B cell (primary cell): ENCODE measurements around the gene DLG2. TPM values are rescaled to one million over a fixed set of nuclear protein-coding genes. Genes with fewer than 3 reads are reported as not detected.

Experiments used
- ATAC-seq: fragments of 200-7000 bp; cut with Tn5 transposase; one replicate; pipeline ENCODE4 v1.10.0; 2021; ENCODE audit warnings: low read depth, mild to moderate bottlenecking, moderate number of reproducible peaks, moderate library complexity
- CTCF ChIA-PET: fragments of 350-600 bp; sonication (Branson Sonifier 250); formaldehyde crosslinking; loops from one replicate; lab custom pipeline; 2021; ENCODE audit warnings: antibody characterized with exemption, inconsistent platforms; lab: Charles Lee
- POLR2A ChIA-PET: fragments of 350-600 bp; sonication (Branson Sonifier 250); formaldehyde crosslinking; loops from one replicate; lab custom pipeline; 2021; ENCODE audit warnings: antibody characterized with exemption; lab: Charles Lee
- DNase-seq: peaks from one replicate; pipeline ENCODE4 v3.0.0; 2013
- H2AFZ ChIP-seq: 2 replicates; pipeline ENCODE4 v1.6.1; 2012; ENCODE audit warnings: mild to moderate bottlenecking, low read depth, low read length; ENCODE audit not compliant: insufficient read depth, poor library complexity, severe bottlenecking
- H3K27ac ChIP-seq, 2 donors: 1 replicate in 1 of 2; 2 replicates in 1 of 2; pipeline ENCODE4 v1.5.1; 2012 to 2013; ENCODE audit warnings: low read length in 2 of 2, mild to moderate bottlenecking in 2 of 2, moderate library complexity in 1 of 2
- H3K27me3 ChIP-seq, 4 experiments: fragments of 200-600 bp in 1 of 4; sonication (generic) in 1 of 4; replicated peaks in 1 of 4; 1 replicate in 2 of 4; 2 replicates in 2 of 4; pipeline versions ENCODE4 v1.6.1 to v1.7.0; 2013 to 2016; ENCODE audit warnings: low read length in 3 of 4, mild to moderate bottlenecking in 2 of 4, mixed read lengths in 1 of 4, moderate library complexity in 1 of 4; ENCODE audit not compliant: insufficient read depth in 4 of 4, control insufficient read depth in 3 of 4; ENCODE audit errors: control extremely low read depth in 1 of 4
- H3K36me3 ChIP-seq, 2 experiments: replicated peaks in 1 of 2; 1 replicate in 1 of 2; 2 replicates in 1 of 2; pipeline versions ENCODE4 v1.6.1 to v1.7.1; 2013; ENCODE audit warnings: low read length in 1 of 2; ENCODE audit not compliant: insufficient read depth in 2 of 2, control insufficient read depth in 1 of 2; ENCODE audit errors: control extremely low read depth in 1 of 2, extremely low read depth in 1 of 2
- H3K4me1 ChIP-seq, 2 donors: fragments of 200-600 bp in 1 of 2; sonication (generic) in 1 of 2; 1 replicate in 1 of 2; 2 replicates in 1 of 2; pipeline versions ENCODE4 v1.5.1 to v1.6.1; 2013 to 2017; ENCODE audit warnings: low read length in 2 of 2; ENCODE audit not compliant: control insufficient read depth in 2 of 2, insufficient read depth in 2 of 2
- H3K4me2 ChIP-seq: replicated peaks from 2 replicates; pipeline ENCODE3; 2012; ENCODE audit warnings: mild to moderate bottlenecking, low read depth, low read length; ENCODE audit not compliant: poor library complexity, severe bottlenecking
- H3K4me3 ChIP-seq, 5 experiments: fragments of 200-600 bp in 1 of 5; sonication (generic) in 1 of 5; 1 replicate in 3 of 5; 2 replicates in 2 of 5; pipeline versions ENCODE4 v1.5.1 to v1.7.0; 2011 to 2016; ENCODE audit warnings: low read length in 4 of 5, mild to moderate bottlenecking in 4 of 5, low read depth in 2 of 5, control low read depth in 1 of 5, moderate library complexity in 1 of 5; ENCODE audit not compliant: insufficient read depth in 1 of 5; ENCODE audit errors: control extremely low read depth in 1 of 5, extremely low read depth in 1 of 5
- H3K79me2 ChIP-seq: fragments of 200-600 bp; sonication (generic); one replicate; pipeline ENCODE4 v1.6.0; 2016; ENCODE audit warnings: low read length; ENCODE audit not compliant: control insufficient read depth, insufficient read depth
- H3K9ac ChIP-seq: fragments of 200-600 bp; sonication (generic); 2 replicates; pipeline ENCODE4 v1.6.1; 2017; ENCODE audit warnings: mild to moderate bottlenecking, low read length, moderate library complexity
- H3K9me3 ChIP-seq, 3 donors: one replicate each; pipeline versions ENCODE4 v1.6.1 to v1.7.1; 2013; ENCODE audit warnings: low read length in 2 of 3; ENCODE audit not compliant: control insufficient read depth in 2 of 3, insufficient read depth in 1 of 3; ENCODE audit errors: control extremely low read depth in 1 of 3
- H4K20me1 ChIP-seq: 2 replicates; pipeline ENCODE4 v1.6.0; 2012; ENCODE audit warnings: mild to moderate bottlenecking, low read length; ENCODE audit not compliant: insufficient read depth, control insufficient read depth, poor library complexity, severe bottlenecking
- H3K27ac Mint-ChIP-seq: one replicate; pipeline ENCODE4 v1.8.0; 2021; ENCODE audit warnings: mixed read lengths
- H3K27me3 Mint-ChIP-seq: one replicate; pipeline ENCODE4 v1.8.0; 2021; ENCODE audit warnings: mixed read lengths
- H3K4me1 Mint-ChIP-seq: one replicate; pipeline ENCODE4 v1.8.0; 2021; ENCODE audit warnings: mixed read lengths
- H3K4me3 Mint-ChIP-seq: one replicate; pipeline ENCODE4 v1.8.0; 2021; ENCODE audit warnings: mixed read lengths
- H3K9me3 Mint-ChIP-seq: one replicate; pipeline ENCODE4 v1.8.0; 2022; ENCODE audit warnings: mixed read lengths; ENCODE audit not compliant: insufficient read depth
- EZH2 ChIP-seq: IDR thresholded peaks from 2 replicates; pipeline ENCODE4 v1.6.1; 2012; ENCODE audit warnings: borderline replicate concordance, low read depth, mild to moderate bottlenecking, moderate library complexity, low read length; ENCODE audit not compliant: insufficient read depth, poor library complexity, severe bottlenecking
- WGBS: methylation state at CpG from one replicate; pipeline ENCODE4 v1.1.5; 2013; ENCODE audit warnings: missing lambda C conversion rate; ENCODE audit not compliant: insufficient coverage; 5-methylcytosine and 5-hydroxymethylcytosine counted together
- intact Hi-C: fragments of 100-400 bp; cut with micrococcal nuclease; formaldehyde crosslinking; loops from one replicate; pipeline ENCODE4 v1.10.0; 2022
- polyA plus RNA-seq: library from polyadenylated mRNA; depleted of rRNA; stranded (reverse); fragments of >200 nt; gene quantifications from 2 replicates; pipeline ENCODE4 v1.2.3, GENCODE V29; 2012
- total RNA-seq, 2 donors: library from RNA; stranded (reverse); fragments of 120-200 nt in 1 of 2; gene quantifications; 1 replicate in 1 of 2; 2 replicates in 1 of 2; pipeline versions ENCODE4 v1.2.3 to v1.2.4, GENCODE V29; 2013 to 2022
- TF ChIP-seq, protein P1 (sequence below): fragments of 200-600 bp; IDR thresholded peaks from one replicate; pipeline ENCODE4 v1.8.0; 2022; ENCODE audit warnings: antibody characterized with exemption, mild to moderate bottlenecking

Gene DLG2
- total and polyA plus RNA-seq, 2 donors (not counting 1 experiment from before 2014, with no cell fraction given), result 0.54 to 5.4 TPM

DNA sequence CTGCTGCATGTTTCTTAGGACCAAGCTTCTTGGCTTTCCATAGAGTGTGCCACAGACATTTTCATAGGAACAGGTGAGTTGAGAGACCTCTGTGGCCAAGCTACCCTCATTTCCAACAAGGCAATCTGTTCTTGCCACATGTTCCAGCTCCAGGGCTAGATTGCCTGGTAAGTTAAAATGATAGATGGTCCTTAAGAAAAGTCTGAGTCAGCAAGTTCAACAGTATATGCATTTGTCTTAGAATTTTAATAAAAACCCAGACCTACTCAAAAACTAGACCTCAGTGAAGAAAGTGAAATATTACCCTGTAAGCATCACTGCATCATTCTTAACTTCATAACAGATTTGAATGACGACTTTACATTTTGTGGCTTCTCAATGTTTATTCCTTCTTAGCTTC lies 1123.6 kb downstream of the DLG2 start:
- H3K27ac Mint-ChIP-seq, result no peak overlapping the region
- Histone ChIP-seq H3K27me3 (no peaks in the 10 kb centered on the region), H2AFZ (no peak overlapping the region), H4K20me1 (no peaks in the 10 kb centered on the region), H3K79me2 (no peaks in the 10 kb centered on the region), H3K4me3 (no peak overlapping the region), H3K36me3 (no peaks in the 10 kb centered on the region), H3K4me2 (no peak overlapping the region), H3K4me1 (no peaks in the 10 kb centered on the region), H3K9ac (no peak overlapping the region), H3K27ac (no peak overlapping the region), H3K9me3 (no peaks in the 10 kb centered on the region)
- TF ChIP-seq EZH2, result no peak
- CTCF ChIA-PET, result no interaction called here
- no peak overlapping the region for H3K4me3 Mint-ChIP-seq
- no CpG with 5 or more reads among the region's 1 CpG for WGBS
- POLR2A ChIA-PET, result no interaction called here
- peaks cover 9% of the 10 kb centered on the region for H3K4me1 Mint-ChIP-seq
- peaks cover 4% of the 10 kb centered on the region for H3K27me3 Mint-ChIP-seq
- DNase-seq (no peak), ATAC-seq (no peak)
- no peaks in the 10 kb centered on the region for H3K9me3 Mint-ChIP-seq
- intact Hi-C loops, result no loop called here

DNA sequence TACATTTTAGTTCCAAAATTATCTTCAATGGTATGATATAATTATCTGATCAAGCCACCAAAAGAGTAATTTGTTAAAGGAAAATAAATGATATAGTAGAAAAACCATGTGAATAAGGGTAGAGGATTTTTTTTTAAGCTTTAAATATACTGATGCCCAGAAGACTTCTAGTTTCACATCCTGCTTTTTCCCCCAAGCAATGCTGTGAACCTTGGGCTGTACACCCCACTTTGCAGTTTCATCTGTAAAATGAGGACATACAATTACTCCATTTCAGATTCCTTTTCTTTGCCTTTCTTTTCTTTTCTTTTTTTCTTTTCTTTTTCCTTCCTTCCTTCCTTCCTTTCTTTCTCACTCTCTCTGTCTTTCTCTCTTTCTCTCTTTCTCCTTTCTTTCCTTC lies 1125.4 kb downstream of the DLG2 start:
- no peak for ATAC-seq
- no peaks in the 10 kb centered on the region for H3K79me2 ChIP-seq
- ChIA-PET POLR2A (no interaction called here), CTCF (no interaction called here)
- H3K9me3 ChIP-seq, result no peaks in the 10 kb centered on the region
- no peak overlapping the region for H3K9ac ChIP-seq
- intact Hi-C loops, result no loop called here
- H4K20me1 ChIP-seq, result no peaks in the 10 kb centered on the region
- Mint-ChIP-seq H3K9me3 (no peaks in the 10 kb centered on the region), H3K27ac (no peak overlapping the region), H3K27me3 (no peaks in the 10 kb centered on the region), H3K4me1 (peaks cover 9% of the 10 kb centered on the region), H3K4me3 (no peak overlapping the region)
- no peak overlapping the region for H3K27ac ChIP-seq
- no peak overlapping the region for H3K4me3 ChIP-seq
- no peak overlapping the region for H3K4me2 ChIP-seq
- peak; percentile 35 for DNase-seq
- no peaks in the 10 kb centered on the region for H3K4me1 ChIP-seq
- TF ChIP-seq EZH2, result no peak
- TF ChIP-seq, protein P1, sequence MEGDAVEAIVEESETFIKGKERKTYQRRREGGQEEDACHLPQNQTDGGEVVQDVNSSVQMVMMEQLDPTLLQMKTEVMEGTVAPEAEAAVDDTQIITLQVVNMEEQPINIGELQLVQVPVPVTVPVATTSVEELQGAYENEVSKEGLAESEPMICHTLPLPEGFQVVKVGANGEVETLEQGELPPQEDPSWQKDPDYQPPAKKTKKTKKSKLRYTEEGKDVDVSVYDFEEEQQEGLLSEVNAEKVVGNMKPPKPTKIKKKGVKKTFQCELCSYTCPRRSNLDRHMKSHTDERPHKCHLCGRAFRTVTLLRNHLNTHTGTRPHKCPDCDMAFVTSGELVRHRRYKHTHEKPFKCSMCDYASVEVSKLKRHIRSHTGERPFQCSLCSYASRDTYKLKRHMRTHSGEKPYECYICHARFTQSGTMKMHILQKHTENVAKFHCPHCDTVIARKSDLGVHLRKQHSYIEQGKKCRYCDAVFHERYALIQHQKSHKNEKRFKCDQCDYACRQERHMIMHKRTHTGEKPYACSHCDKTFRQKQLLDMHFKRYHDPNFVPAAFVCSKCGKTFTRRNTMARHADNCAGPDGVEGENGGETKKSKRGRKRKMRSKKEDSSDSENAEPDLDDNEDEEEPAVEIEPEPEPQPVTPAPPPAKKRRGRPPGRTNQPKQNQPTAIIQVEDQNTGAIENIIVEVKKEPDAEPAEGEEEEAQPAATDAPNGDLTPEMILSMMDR, result peak; percentile 17
- H3K36me3 ChIP-seq, result no peaks in the 10 kb centered on the region
- no peak overlapping the region for H2AFZ ChIP-seq
- no peaks in the 10 kb centered on the region for H3K27me3 ChIP-seq
